Fibroblast of the aortic adventitia (primary cell): ENCODE data around the gene VSTM2B. TPM values are rescaled to one million over a fixed set of nuclear protein-coding genes. Genes with fewer than 3 reads are reported as not detected.
"Not testable (repeated sequence)": the region's sequence is repeated elsewhere in the genome, so short reads cannot be mapped to it uniquely, and the experiment has no call there.

Experiments
- DNase-seq: peaks from one replicate; pipeline ENCODE4 v3.0.0-alpha.2; 2010; ENCODE audit warnings: low read depth
- H3K4me3 ChIP-seq: 2 replicates; pipeline ENCODE4 v1.5.1; 2011; ENCODE audit warnings: low read depth, mild to moderate bottlenecking, control low read depth, low read length, moderate library complexity
- CTCF ChIP-seq: IDR thresholded peaks from 2 replicates; pipeline ENCODE4 v1.5.1; 2011; ENCODE audit warnings: mild to moderate bottlenecking, low read length, control low read depth, inconsistent platforms; ENCODE audit not compliant: insufficient read depth
- total RNA-seq: library from RNA; depleted of rRNA; stranded (reverse); fragments of >200 nt; gene quantifications from 2 replicates; pipeline ENCODE4 v1.2.3, GENCODE V29; 2012; ENCODE audit warnings: low replicate concordance

VSTM2B gene
- total RNA-seq, 1 donor: not detected

DNA sequence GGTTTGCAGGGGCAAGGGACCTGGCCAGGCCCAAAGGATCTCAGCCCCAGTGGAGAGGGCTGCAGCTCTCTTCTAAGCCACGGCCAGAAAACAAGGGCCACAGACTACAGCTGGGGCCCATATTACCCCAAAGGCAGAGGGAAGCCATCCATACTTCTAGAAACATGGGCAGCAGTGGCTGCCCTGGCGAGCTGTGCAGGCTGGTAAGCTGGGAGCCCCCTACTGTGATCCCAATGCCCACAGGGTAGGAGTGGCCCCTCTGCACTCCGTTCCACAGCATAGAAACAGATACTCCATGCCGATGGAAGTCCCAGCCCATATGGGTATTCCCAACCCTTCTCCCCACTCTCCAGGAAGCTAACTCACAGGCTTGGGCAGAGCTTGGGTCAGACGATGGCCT is 25.1 kb downstream of the VSTM2B start:
- no peak for TF ChIP-seq CTCF
- H3K4me3 ChIP-seq: no peak overlapping the region
- no peak for DNase-seq

GRCh38 chr19:29551774-29552173 is 26.0 kb downstream of the VSTM2B start:
- DNase-seq: no peak
- H3K4me3 ChIP-seq: no peak overlapping the region

DNA sequence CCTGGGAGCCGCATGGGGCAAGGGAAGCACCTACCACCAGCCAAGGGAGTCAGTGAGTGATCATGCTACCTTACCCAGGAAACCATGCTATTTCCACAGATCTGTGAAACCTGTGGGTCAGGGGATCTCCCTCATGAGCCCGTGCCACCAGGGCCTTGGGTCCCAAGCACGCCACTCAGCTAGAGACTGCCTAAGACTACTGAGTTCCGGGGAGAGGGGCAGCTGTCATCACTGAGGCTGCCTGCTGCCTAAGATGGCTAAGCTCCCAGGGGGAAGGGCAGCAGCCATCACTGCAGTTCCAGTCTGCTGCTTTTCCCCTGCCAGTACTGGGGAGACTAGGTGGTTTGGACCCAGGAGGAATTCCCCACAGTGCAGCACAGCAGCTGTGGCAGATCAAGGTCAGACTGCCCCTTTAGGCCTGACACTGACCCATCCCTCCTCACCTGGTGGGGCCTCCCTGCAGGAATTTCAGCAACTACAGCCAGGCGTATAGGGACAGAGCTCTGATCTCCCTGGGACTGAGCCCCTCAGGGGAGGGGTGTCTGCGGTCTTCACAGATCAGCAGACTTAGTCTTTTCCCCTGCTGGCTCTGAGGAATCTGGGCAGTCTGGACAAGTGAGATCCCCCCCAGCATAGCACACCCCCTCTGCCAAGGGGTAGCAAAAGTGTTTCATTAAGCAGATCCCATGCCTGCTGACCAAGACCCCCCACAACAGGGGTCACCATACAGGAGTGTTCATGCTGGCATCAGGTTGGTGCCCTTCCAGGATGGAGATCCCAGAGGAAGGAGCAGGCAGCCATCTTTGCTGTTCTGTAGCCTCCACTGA is 26.9 kb downstream of the VSTM2B start:
- TF ChIP-seq CTCF: no peak
- DNase-seq: no peak
- no peak overlapping the region for H3K4me3 ChIP-seq

More at GRCh38 chr19:29551774-29552173, 26.0 kb downstream of the VSTM2B start:
- TF ChIP-seq CTCF: no peak

DNA sequence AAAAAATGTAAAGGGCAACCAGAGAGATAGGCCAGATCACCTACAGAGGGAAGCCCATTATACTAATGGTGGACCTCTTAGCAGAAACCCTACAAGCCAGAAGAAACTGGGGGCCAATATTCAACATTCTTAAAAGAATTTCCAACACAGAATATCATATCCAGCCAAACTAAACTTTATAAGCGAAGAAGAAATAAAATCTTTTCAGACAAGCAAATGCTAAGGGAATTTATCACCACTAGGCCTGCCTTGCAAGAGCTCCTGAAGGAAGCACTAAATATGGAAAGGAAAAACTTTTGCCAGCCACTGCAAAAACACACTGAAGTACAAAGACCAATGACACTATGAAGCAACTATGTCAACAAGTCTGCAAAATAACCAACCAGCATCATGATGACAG is 28.4 kb downstream of the VSTM2B start:
- TF ChIP-seq CTCF: no peak
- DNase-seq: no peak
- no peak overlapping the region for H3K4me3 ChIP-seq

GRCh38 chr19:29559110-29559509 is 33.3 kb downstream of the VSTM2B start:
- not testable (repeated sequence) for H3K4me3 ChIP-seq, DNase-seq

DNA sequence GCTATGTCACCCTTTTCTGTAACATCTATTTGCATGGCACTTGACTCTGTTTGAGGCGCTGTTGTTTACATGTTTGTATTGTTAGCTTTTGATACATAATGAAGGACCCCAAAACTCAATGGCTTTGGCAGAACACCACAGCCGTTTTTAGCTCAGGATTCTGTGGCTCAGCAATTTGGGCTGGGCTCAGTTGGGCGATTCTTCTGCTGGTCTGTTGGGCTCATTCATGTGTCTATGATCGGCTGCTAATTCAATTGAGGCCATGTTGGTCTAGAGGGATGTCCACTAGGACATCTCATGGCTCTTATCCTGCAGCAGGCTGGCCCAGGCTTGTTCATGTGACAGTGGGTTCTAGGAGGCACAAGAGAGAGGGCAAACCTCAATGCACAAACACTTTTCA is 33.9 kb downstream of the VSTM2B start:
- TF ChIP-seq CTCF: no peak
- H3K4me3 ChIP-seq: no peak overlapping the region
- DNase-seq: no peak

GRCh38 chr19:29560313-29561075 is 34.7 kb downstream of the VSTM2B start:
- no peak overlapping the region for H3K4me3 ChIP-seq
- no peak for DNase-seq
- TF ChIP-seq CTCF: no peak
